Endothelial cell (in vitro differentiated cells): ENCODE data around the gene AXDND1. TPM values are rescaled to one million over a fixed set of nuclear protein-coding genes. Genes with fewer than 3 reads are reported as not detected.

ENCODE experiments used
- DNase-seq: peaks from one replicate; pipeline ENCODE4 v3.0.0; 2021; ENCODE audit warnings: low spot score
- H3K27ac Mint-ChIP-seq: one replicate; pipeline ENCODE4 v1.8.0; 2021; ENCODE audit warnings: mixed read lengths, inconsistent platforms; ENCODE audit not compliant: unreplicated experiment
- H3K27me3 Mint-ChIP-seq: one replicate; pipeline ENCODE4 v1.8.0; 2021; ENCODE audit warnings: mild to moderate bottlenecking, moderate library complexity, mixed read lengths, inconsistent platforms; ENCODE audit not compliant: unreplicated experiment
- H3K36me3 Mint-ChIP-seq: one replicate; pipeline ENCODE4 v1.8.0; 2021; ENCODE audit warnings: mild to moderate bottlenecking, low read depth, mixed read lengths, inconsistent platforms; ENCODE audit not compliant: unreplicated experiment
- H3K4me1 Mint-ChIP-seq: one replicate; pipeline ENCODE4 v1.8.0; 2021; ENCODE audit warnings: mild to moderate bottlenecking, mixed read lengths, inconsistent platforms; ENCODE audit not compliant: unreplicated experiment
- H3K4me3 Mint-ChIP-seq: one replicate; pipeline ENCODE4 v1.8.0; 2021; ENCODE audit warnings: mild to moderate bottlenecking, mixed read lengths, inconsistent platforms; ENCODE audit not compliant: unreplicated experiment
- H3K9me3 Mint-ChIP-seq: one replicate; pipeline ENCODE4 v1.8.0; 2021; ENCODE audit warnings: mixed read lengths, inconsistent platforms; ENCODE audit not compliant: unreplicated experiment
- CTCF ChIP-seq: fragments of 200-600 bp; sonication (generic); IDR thresholded peaks from one replicate; pipeline ENCODE4 v1.5.0; 2021; ENCODE audit warnings: antibody characterized with exemption; ENCODE audit not compliant: unreplicated experiment
- total RNA-seq: library from RNA; stranded (reverse); fragmentation: NEBNext Ultra II Directional; extraction: Animal tissue kit (Norgen Biotek cat#: 25700); gene quantifications from one replicate; pipeline ENCODE4 v1.2.1, GENCODE V29; 2021; ENCODE audit not compliant: unreplicated experiment

The AXDND1 gene
- total RNA-seq, 1 donor from 2014 or later, result not detected

- peaks cover 23% of the 10 kb centered on the region for H3K36me3 Mint-ChIP-seq
- H3K4me1 Mint-ChIP-seq, result no peaks in the 10 kb centered on the region
- H3K9me3 Mint-ChIP-seq, result peaks cover 37% of the 10 kb centered on the region
- no peak for TF ChIP-seq CTCF
- H3K4me3 Mint-ChIP-seq, result no peak overlapping the region
- no peak overlapping the region for H3K27ac Mint-ChIP-seq
- peaks cover 2% of the 10 kb centered on the region for H3K27me3 Mint-ChIP-seq
- no peak for DNase-seq
Observed at GRCh38 chr1:179476484-179476883, 110.7 kb downstream of the AXDND1 start.

- H3K4me1 Mint-ChIP-seq, result no peaks in the 10 kb centered on the region
- peaks cover 23% of the 10 kb centered on the region for H3K36me3 Mint-ChIP-seq
- no peak overlapping the region for H3K4me3 Mint-ChIP-seq
- no peak for DNase-seq
- H3K27ac Mint-ChIP-seq, result no peak overlapping the region
- peaks cover 37% of the 10 kb centered on the region for H3K9me3 Mint-ChIP-seq
- TF ChIP-seq CTCF, result no peak
- peaks cover 2% of the 10 kb centered on the region for H3K27me3 Mint-ChIP-seq
Observed at GRCh38 chr1:179478370-179478769, 112.6 kb downstream of the AXDND1 start.

GRCh38 chr1:179490611-179491010 is 124.8 kb downstream of the AXDND1 start:
- no peak for DNase-seq
- Mint-ChIP-seq H3K4me1 (no peaks in the 10 kb centered on the region), H3K36me3 (no peaks in the 10 kb centered on the region), H3K4me3 (no peak overlapping the region), H3K9me3 (no peaks in the 10 kb centered on the region), H3K27ac (no peak overlapping the region), H3K27me3 (peaks cover 2% of the 10 kb centered on the region)
- no peak for TF ChIP-seq CTCF

- no peak for DNase-seq
- H3K4me1 Mint-ChIP-seq, result no peaks in the 10 kb centered on the region
- peaks cover 2% of the 10 kb centered on the region for H3K27me3 Mint-ChIP-seq
- no peaks in the 10 kb centered on the region for H3K36me3 Mint-ChIP-seq
- H3K9me3 Mint-ChIP-seq, result no peaks in the 10 kb centered on the region
- no peak for TF ChIP-seq CTCF
- H3K27ac Mint-ChIP-seq, result no peak overlapping the region
- H3K4me3 Mint-ChIP-seq, result no peak overlapping the region
Observed at GRCh38 chr1:179493323-179493722, 127.6 kb downstream of the AXDND1 start.

GRCh38 chr1:179506199-179506598 is 140.4 kb downstream of the AXDND1 start:
- Mint-ChIP-seq H3K27ac (no peak overlapping the region), H3K27me3 (no peaks in the 10 kb centered on the region), H3K9me3 (no peaks in the 10 kb centered on the region), H3K4me1 (no peaks in the 10 kb centered on the region), H3K36me3 (no peaks in the 10 kb centered on the region), H3K4me3 (no peak overlapping the region)
- no peak for TF ChIP-seq CTCF
- no peak for DNase-seq
